ENCODE measurements around the gene DNMT3A.

Gene DNMT3A

DNA sequence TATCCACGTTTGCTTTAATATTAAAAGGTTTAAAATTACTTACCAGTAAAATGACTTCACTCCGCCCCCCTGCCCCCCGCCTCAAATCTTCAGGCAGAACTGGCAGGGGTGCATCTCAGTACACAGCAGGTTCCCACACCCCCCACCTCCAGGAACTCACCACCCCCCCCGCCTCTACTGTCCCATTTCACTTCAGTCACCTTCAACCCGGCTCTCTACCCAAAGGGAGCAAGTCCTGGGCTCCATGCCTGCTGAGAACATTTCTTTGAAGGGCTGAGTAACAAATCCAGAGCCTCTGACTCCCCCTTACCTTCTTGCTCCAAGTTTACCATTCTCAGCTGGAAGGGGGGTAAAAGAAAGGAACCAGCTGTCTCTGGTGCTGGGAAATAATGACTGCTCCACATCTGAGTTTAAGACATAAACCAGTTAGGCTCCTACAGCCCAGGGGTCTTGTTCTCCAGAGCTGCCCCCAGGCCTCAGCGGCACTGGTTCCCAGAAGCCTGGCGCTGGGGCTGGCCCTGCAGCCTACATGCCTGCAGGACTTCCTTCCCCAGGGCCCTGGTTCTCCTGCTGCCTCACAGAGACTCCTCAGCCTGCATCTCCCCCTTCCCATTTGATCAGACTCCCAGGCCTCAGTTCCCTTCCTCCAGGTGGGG is 42.8 kb downstream of the DNMT3A start:
- Histone ChIP-seq H3K9me3 (ENCODE audit: control insufficient read depth, low read length) (no peaks in the 10 kb centered on the region), H3K27ac (ENCODE audit: insufficient read depth, low read depth, low read length, poor library complexity, severe bottlenecking) (no peak overlapping the region), H3K27me3 (ENCODE audit: control insufficient read depth, insufficient read depth, low read length, poor library complexity, severe bottlenecking) (no peaks in the 10 kb centered on the region), H3K4me3 (ENCODE audit: insufficient read depth, low read depth, low read length) (no peak overlapping the region), H3K4me1 (ENCODE audit: control insufficient read depth, insufficient read depth, low read length) (peaks cover 21% of the 10 kb centered on the region), H3K36me3 (ENCODE audit: control insufficient read depth, insufficient read depth, low read length) (no peaks in the 10 kb centered on the region)
- WGBS, 2 experiments: 54 to 59% methylated on average over 7 of the region's 7 CpGs

DNA sequence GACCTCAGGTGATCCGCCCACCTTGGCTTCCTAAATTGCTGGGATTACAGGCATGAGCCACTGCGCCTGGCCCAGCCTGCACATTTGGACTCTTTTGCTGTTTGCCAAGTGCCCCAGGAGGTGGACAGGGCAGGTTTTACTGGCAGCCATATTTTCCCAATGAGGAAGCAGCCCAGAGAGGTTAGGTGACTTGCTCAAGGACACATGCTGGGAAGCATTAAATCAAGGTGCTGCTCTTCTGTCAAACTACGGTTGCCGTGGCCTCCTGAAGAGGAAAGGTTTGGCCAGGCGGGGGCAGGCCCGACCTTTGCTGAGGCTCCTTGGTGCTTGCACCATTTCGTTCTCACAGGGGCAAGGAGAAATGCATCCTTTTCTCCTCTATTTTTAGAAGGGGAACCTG is 44.0 kb downstream of the DNMT3A start:
- Histone ChIP-seq H3K4me1 (ENCODE audit: control insufficient read depth, insufficient read depth, low read length) (peaks cover 21% of the 10 kb centered on the region), H3K4me3 (ENCODE audit: insufficient read depth, low read depth, low read length) (no peak overlapping the region), H3K27me3 (ENCODE audit: control insufficient read depth, insufficient read depth, low read length, poor library complexity, severe bottlenecking) (no peaks in the 10 kb centered on the region), H3K9me3 (ENCODE audit: control insufficient read depth, low read length) (no peaks in the 10 kb centered on the region), H3K36me3 (ENCODE audit: control insufficient read depth, insufficient read depth, low read length) (no peaks in the 10 kb centered on the region), H3K27ac (ENCODE audit: insufficient read depth, low read depth, low read length, poor library complexity, severe bottlenecking) (no peak overlapping the region)
- 64% methylated on average over 7 of the region's 7 CpGs for WGBS, 2 experiments

DNA sequence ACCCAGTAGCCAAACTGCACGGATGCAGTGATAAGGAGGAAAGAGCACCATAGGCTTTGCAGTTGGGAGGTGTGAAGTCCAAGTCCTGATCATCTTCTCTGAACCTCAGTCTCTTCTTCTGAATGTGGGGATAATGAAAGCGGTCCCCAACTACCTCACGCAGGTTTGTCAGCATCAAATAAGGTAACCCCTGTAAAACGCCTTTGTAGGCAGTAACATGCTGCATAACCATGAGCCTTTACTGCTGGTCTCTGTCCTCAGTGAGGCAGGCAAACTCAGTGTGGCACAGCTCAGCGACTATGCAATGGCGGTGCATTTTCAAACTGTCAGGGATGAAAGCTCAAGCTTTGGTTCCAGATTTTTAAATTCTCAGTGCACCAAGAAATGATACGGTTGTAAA is 46.1 kb downstream of the DNMT3A start:
- Histone ChIP-seq H3K4me3 (ENCODE audit: insufficient read depth, low read depth, low read length) (no peak overlapping the region), H3K27ac (ENCODE audit: insufficient read depth, low read depth, low read length, poor library complexity, severe bottlenecking) (no peak overlapping the region), H3K9me3 (ENCODE audit: control insufficient read depth, low read length) (no peaks in the 10 kb centered on the region), H3K27me3 (ENCODE audit: control insufficient read depth, insufficient read depth, low read length, poor library complexity, severe bottlenecking) (no peaks in the 10 kb centered on the region), H3K36me3 (ENCODE audit: control insufficient read depth, insufficient read depth, low read length) (no peaks in the 10 kb centered on the region), H3K4me1 (ENCODE audit: control insufficient read depth, insufficient read depth, low read length) (peaks cover 21% of the 10 kb centered on the region)
- WGBS, 2 experiments: 92 to 94% methylated on average over 7 of the region's 7 CpGs

DNA sequence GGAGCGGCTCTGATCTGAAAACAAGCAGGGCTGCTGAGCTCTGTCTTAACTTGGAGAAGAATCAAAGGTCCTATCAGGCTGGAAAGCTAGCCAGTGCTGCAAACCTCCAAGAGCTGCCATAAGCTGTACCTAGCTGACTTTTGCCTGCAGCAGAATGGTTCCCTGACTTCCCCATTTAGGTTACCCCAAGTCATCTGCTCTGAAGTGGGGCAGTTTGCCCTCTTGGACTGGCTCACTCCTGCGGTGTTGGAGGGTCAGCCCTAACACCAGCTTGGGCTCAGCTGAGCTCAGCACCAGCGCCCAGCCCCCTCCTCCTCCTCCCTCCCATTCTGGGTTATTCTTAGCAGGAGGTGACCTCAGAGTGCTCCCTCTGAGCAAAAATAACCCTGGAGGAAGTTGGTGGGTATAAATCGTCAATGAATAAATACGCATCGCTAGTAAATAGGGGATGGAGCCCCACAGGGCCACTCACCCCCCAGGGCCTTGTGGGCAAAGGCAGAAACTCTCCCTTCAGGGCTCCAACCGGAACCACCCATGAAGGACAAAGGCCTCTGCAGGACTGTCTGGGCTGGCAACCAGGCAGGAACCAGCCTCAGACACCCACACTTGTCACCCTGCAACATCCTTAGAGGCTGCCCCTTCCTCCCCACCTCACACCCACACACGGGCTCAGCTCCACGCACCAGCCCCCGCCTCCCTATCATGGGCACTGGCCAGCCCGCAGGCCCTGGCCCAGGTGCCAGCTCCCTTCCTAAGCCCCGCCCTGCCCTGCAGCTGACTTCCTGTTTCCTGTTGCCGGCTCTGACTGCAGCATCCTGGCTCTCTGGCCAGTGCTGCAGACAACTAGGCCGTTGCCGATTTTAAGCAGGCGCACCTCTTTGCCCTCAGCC is 46.9 kb downstream of the DNMT3A start:
- Histone ChIP-seq H3K27me3 (ENCODE audit: control insufficient read depth, insufficient read depth, low read length, poor library complexity, severe bottlenecking) (no peaks in the 10 kb centered on the region), H3K27ac (ENCODE audit: insufficient read depth, low read depth, low read length, poor library complexity, severe bottlenecking) (no peak overlapping the region), H3K9me3 (ENCODE audit: control insufficient read depth, low read length) (no peaks in the 10 kb centered on the region), H3K4me1 (ENCODE audit: control insufficient read depth, insufficient read depth, low read length) (peaks cover 21% of the 10 kb centered on the region), H3K36me3 (ENCODE audit: control insufficient read depth, insufficient read depth, low read length) (no peaks in the 10 kb centered on the region), H3K4me3 (ENCODE audit: insufficient read depth, low read depth, low read length) (no peak overlapping the region)
- WGBS, 2 experiments: 85 to 86% methylated on average over 16 of the region's 16 CpGs

DNA sequence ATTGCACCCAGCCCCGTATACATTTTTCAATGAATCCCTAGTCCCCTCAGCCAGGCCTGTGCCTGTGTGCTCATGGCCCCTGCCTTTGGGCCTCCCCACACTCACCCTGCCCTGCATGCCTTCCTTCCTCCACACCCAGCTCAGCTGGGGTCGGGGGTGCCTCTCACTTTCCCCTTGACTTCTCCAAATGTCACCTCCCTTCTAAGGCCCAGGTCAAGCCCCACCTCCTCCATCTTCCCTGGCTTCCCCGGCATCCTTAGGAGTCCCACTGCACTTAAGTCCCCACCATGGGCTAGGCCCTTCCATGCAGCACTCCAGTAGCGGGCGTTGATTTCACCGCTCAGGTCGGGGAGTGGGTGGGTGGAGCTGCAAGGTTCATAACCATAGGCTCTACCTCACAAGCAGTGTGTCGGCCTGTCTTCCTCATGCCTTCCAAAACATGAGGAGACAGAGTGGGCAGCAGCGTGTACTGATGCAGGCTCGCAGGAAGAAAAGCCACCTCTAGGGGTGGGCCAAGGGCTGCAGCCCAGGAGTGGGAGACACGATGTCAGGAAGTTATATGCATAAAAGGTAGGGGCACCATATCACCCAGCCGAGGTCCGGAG is 47.7 kb downstream of the DNMT3A start:
- 85 to 87% methylated on average over 13 of the region's 13 CpGs for WGBS, 2 experiments
- H3K4me1 ChIP-seq (ENCODE audit: control insufficient read depth, insufficient read depth, low read length): peaks cover 22% of the 10 kb centered on the region
- H3K4me3 ChIP-seq (ENCODE audit: insufficient read depth, low read depth, low read length): no peak overlapping the region
- H3K9me3 ChIP-seq (ENCODE audit: control insufficient read depth, low read length): no peaks in the 10 kb centered on the region
- H3K27ac ChIP-seq (ENCODE audit: insufficient read depth, low read depth, low read length, poor library complexity, severe bottlenecking): no peak overlapping the region
- no peaks in the 10 kb centered on the region for H3K36me3 ChIP-seq (ENCODE audit: control insufficient read depth, insufficient read depth, low read length)
- H3K27me3 ChIP-seq (ENCODE audit: control insufficient read depth, insufficient read depth, low read length, poor library complexity, severe bottlenecking): no peaks in the 10 kb centered on the region

DNA sequence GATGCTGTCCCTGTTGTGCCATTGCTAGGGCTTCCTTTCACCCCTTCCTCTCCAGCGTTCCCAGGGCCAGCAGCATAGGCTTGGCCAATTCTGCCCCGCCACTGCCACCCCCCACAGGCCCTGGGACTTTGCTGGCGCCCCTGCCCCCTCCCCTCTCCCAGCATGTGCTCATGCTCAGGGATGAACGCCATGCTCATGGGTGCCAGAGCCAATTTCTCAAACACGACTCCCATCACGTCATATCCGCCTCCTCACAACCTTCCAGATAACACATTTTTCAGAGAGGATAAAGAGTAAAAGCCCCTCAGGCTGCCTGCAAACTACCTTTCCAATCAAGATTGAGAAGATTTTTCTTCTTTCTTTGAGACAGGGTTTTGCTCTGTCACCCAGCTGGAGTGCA is 48.6 kb downstream of the DNMT3A start:
- H3K27me3 ChIP-seq (ENCODE audit: control insufficient read depth, insufficient read depth, low read length, poor library complexity, severe bottlenecking): no peaks in the 10 kb centered on the region
- WGBS, 2 experiments: 82 to 83% methylated on average over 7 of the region's 7 CpGs
- no peaks in the 10 kb centered on the region for H3K9me3 ChIP-seq (ENCODE audit: control insufficient read depth, low read length)
- H3K4me1 ChIP-seq (ENCODE audit: control insufficient read depth, insufficient read depth, low read length): peaks cover 16% of the 10 kb centered on the region
- no peaks in the 10 kb centered on the region for H3K36me3 ChIP-seq (ENCODE audit: control insufficient read depth, insufficient read depth, low read length)
- no peak overlapping the region for H3K27ac ChIP-seq (ENCODE audit: insufficient read depth, low read depth, low read length, poor library complexity, severe bottlenecking)
- H3K4me3 ChIP-seq (ENCODE audit: insufficient read depth, low read depth, low read length): no peak overlapping the region

DNA sequence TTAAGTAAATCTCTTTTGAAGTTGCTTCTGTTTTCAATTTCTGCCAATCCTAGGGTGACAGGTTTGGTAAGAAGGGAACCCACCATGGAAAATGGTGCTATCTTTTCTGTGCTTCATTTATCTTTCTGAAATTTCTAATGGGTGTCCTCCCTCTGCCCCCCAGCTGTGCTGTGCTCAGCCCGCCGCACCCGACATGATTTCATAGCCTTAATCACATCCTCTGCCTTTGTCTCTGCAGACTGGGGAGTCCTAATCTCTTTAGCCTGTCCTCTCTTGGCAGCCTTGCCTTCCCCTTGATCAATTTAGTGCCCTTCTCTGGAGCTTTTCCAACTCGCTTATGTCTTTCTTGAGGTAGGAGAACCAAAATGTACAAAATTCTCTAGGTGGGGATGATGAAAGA is 49.3 kb downstream of the DNMT3A start:
- WGBS, 2 experiments: 70 to 87% methylated on average over 4 of the region's 4 CpGs
- Histone ChIP-seq H3K9me3 (ENCODE audit: control insufficient read depth, low read length) (no peaks in the 10 kb centered on the region), H3K4me3 (ENCODE audit: insufficient read depth, low read depth, low read length) (no peak overlapping the region), H3K4me1 (ENCODE audit: control insufficient read depth, insufficient read depth, low read length) (peaks cover 17% of the 10 kb centered on the region), H3K36me3 (ENCODE audit: control insufficient read depth, insufficient read depth, low read length) (no peaks in the 10 kb centered on the region), H3K27ac (ENCODE audit: insufficient read depth, low read depth, low read length, poor library complexity, severe bottlenecking) (no peak overlapping the region), H3K27me3 (ENCODE audit: control insufficient read depth, insufficient read depth, low read length, poor library complexity, severe bottlenecking) (no peaks in the 10 kb centered on the region)

DNA sequence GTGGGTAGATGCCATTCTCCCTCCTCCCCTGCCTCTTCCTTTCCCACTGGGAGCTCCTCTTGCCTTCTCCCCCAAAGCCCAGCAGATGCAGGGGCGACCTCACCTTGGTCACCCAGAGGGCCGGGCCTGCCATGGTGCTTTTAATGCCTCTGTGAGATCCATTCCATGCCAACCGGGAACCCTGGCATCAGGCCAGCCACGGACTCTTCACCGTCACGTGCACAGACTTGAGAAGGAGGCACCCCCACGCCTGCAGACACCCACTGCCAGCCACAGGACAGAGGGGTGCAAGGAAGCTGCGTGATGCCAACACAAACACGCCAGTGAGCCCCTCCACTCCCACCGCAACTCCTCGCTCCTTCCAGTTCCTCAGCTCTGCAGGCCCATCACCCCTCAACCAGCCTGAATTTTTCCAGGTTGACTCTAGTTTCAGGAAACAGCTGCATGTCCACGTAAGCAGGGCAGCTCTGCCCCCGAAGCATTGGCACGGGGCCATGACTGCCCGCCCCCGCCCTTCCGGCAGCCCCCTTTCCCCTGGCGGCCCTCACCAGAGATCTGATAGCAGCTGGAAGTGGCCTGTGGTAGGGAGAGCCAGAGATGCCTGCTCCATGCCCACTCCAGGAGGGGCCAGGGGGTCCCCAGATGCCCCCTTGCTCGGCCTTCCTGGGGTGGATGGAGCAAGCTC is 50.8 kb downstream of the DNMT3A start:
- WGBS, 2 experiments: 94 to 97% methylated on average over 19 of the region's 19 CpGs
- no peak overlapping the region for H3K27ac ChIP-seq (ENCODE audit: insufficient read depth, low read depth, low read length, poor library complexity, severe bottlenecking)

DNA sequence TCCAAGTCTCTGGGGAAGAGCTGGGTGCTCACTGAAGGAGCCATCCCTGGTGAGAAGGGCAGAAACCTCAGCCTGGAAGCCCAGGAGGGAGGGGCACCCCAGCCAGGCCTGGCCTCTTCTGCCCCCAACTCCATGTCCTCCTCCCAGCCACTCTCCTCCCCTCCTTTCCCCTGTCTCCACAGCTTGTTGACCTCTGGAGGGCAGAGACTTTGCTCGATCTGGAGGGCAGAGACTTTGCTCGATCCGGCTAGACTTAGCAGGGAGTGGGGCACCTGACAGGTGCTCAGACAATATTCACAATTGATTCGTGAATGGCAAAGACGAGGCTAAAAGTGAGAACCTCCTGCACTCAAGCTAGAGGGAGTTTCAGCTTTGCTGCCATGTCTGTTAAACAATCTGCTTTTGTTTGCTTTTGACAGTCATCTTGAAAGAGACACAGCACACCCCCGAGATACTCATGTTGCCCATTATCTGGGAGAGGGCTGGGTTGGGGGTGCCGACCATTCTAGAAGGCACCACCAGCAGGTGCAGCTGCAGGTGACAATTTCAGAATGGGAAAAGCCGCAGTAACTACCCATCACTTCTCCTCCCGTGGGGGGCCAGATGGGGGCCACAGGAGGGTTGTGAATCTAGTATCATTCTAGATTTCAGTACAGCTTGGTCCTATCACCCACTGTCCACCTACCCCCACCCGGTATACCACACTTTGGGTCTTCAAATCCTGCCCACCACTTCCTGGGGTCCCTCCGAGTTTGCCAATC is 54.8 kb downstream of the DNMT3A start:
- 85 to 86% methylated on average over 11 of the region's 11 CpGs for WGBS, 2 experiments
- no peaks in the 10 kb centered on the region for H3K36me3 ChIP-seq (ENCODE audit: control insufficient read depth, insufficient read depth, low read length)
- peaks cover 11% of the 10 kb centered on the region for H3K4me1 ChIP-seq (ENCODE audit: control insufficient read depth, insufficient read depth, low read length)
- H3K4me3 ChIP-seq (ENCODE audit: insufficient read depth, low read depth, low read length): no peak overlapping the region
- no peaks in the 10 kb centered on the region for H3K27me3 ChIP-seq (ENCODE audit: control insufficient read depth, insufficient read depth, low read length, poor library complexity, severe bottlenecking)
- H3K27ac ChIP-seq (ENCODE audit: insufficient read depth, low read depth, low read length, poor library complexity, severe bottlenecking): no peak overlapping the region
- no peaks in the 10 kb centered on the region for H3K9me3 ChIP-seq (ENCODE audit: control insufficient read depth, low read length)

More for the DNA sequence above, 50.8 kb downstream of the DNMT3A start:
- H3K36me3 ChIP-seq (ENCODE audit: control insufficient read depth, insufficient read depth, low read length): no peaks in the 10 kb centered on the region
- H3K9me3 ChIP-seq (ENCODE audit: control insufficient read depth, low read length): no peaks in the 10 kb centered on the region
- peaks cover 24% of the 10 kb centered on the region for H3K4me1 ChIP-seq (ENCODE audit: control insufficient read depth, insufficient read depth, low read length)
- H3K27me3 ChIP-seq (ENCODE audit: control insufficient read depth, insufficient read depth, low read length, poor library complexity, severe bottlenecking): no peaks in the 10 kb centered on the region
- H3K4me3 ChIP-seq (ENCODE audit: insufficient read depth, low read depth, low read length): no peak overlapping the region

All from ectodermal cell (in vitro differentiated cells).